A204.1 (cell line): ENCODE results near the gene CYYR1.

Experiments used
- FAIRE-seq: peaks from 2 replicates; lab custom pipeline; 2012; peaks lifted over from hg19 to GRCh38; lab: Jason Lieb, UNC

CYYR1 gene

DNA sequence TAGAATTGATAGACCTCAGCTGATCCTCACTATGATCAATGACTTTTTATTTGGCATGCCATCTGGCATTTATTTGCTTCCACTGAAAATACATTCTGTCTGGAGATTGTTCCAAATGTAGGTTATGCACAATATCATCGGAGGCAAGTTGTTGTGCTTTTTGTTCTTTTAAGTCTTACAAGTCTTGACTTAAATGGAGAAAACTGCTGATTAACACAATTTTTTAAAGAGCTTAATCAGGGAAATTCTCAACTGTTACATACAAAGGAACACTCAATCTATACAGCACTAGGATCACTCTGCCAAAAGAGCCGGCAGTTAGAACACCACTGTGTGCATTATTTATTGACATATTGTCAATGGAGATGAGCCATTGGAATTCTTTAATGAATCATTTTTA lies 19.2 kb downstream of the CYYR1 start:
- FAIRE-seq, result no peak

DNA sequence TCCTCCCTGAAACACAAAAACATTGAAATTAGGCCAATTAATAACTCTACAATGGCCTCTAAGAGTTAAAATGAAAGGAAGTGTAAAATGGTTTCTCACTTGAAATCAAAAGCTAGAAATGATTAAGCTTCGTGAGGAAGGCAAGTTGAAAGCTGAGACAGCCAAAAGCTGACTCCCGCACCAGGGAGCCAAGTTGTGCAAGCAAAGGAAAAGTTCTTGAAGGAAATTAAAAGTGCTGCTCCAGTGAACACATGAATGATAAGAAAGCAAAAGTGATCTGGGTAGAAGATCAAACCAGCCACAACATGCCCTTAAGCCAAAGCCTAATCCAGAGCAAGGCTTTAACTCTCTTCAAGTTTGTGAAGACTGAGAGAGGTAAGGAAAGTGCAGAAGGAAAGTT lies 22.8 kb downstream of the CYYR1 start:
- FAIRE-seq, result no peak

DNA sequence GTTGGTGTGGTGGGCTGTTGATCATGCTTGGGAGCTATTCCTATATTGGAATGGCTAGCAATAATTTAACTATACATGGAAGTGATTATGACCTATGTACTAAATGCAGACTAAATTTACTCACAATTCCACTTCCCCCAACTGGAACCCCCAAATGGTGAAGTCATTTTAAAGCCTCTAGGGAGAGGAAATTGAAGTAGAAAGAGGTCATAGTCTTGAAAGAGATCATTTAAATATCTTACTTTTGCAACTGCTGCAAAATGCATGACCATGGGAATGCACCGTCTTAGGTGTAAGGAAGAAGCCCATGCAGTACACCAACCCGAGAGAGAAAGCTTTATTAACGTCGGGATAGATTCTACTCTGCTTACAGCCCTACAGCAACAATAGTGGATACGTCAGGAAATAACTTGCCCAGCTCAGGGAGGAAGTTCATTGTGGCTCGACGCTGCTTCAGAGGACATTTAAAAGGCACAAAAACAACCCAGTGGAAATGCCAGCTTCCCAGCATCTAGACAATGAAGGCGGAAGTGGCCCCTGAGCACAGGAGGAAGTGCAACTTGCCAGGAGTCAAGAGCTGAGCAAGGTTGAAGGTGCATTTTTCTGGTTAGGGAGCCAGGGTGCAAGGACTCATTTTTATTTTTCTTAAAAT lies 26.5 kb downstream of the CYYR1 start:
- no peak for FAIRE-seq

DNA sequence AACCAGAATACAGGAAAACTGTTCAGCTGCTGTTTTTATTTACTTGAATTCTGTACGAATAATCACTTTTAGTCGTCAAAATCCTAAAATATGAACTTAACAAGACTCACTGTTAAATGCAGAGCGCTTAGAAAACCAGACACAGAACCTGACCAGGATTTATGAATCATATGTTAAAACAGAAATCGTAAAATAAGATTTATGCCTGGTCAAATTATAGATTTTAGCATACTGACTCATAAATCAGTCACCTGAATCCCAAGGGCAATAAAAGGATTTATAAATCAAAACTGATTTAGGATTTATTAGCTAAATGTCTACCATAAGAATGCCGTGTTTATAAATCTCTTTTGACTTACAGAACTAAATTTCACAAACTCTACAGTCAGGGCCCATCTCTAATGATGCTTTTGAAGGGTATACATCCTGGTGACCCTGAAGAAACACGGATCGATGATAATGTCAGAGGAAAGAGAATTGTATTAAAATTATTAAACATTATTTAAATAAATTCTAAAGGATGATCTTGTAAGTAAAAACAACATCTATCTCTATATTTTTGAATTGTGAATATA lies 28.8 kb downstream of the CYYR1 start:
- FAIRE-seq, result no peak

DNA sequence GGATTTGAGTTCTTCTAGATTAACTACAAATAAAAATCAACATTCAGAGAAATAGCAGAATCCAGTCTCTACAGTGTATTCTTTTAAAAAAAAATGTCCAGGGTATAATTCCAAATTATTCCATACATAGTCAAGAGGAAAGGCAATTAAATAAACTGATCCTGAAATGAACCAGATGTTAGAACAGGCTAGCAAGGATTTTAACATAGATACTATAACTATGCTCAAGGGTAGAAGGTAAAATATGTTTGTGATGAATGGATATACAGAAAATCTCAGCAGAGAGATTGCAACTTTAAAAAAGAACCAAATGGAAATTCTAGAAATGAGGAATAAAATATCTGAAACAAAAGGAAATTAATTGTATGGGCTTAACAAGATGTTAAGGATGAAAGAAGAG lies 32.4 kb downstream of the CYYR1 start:
- no peak for FAIRE-seq

DNA sequence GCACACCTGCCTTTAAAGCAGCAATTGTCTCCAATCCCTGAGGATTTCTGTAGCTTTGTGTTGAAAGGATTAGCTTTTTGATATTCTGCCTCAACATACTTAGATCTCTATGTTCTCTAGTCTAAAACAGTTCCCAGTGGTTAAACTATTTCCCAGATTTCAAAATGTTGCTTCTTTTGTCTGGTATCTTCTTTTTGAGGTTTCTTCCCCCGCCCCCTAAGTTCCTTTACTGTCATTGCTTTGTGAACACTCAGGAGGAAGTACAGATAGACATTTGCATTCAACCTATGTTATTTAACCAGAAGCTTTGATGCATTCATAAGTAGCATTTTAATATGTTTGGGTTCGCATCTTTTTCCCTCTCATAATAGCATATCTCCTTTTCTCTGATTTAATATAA lies 33.5 kb downstream of the CYYR1 start:
- FAIRE-seq, result no peak

DNA sequence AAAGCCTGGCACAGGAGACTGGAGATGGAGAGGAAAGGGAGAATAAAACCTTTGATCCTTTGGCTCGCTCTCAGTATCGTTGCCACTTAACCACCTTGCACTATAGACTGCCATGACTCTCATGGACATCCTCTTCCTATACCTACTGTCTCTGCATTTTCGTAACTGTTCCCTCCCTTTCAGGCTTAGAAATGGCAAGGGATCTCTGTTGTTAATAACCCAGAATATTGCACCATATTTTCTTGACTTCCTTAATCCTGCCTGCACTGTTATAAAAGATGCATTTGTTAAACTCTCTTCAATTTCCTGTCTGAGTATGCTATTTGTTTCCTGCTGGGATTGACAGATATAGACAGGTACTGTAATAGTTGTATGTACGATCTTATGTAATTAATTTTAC lies 38.6 kb downstream of the CYYR1 start:
- FAIRE-seq, result no peak

DNA sequence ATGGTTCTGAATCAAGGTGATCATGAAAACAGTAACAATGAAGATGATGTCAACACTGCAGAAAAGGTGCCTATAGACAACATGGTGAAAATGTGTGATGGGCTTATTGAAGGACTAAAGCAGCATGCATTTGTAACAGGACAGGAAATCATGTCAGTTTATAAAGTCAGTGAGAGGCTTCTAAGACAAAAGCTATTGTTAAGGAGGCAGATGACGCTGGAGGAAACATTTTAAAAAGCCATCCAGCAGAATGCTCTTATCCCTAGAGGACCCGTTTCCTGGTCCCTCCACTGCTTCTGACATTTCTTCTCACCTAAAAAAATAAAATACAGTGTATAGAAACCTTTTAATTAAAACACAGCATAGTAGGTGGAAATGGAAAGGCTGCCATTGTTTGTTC lies 40.9 kb downstream of the CYYR1 start:
- no peak for FAIRE-seq

DNA sequence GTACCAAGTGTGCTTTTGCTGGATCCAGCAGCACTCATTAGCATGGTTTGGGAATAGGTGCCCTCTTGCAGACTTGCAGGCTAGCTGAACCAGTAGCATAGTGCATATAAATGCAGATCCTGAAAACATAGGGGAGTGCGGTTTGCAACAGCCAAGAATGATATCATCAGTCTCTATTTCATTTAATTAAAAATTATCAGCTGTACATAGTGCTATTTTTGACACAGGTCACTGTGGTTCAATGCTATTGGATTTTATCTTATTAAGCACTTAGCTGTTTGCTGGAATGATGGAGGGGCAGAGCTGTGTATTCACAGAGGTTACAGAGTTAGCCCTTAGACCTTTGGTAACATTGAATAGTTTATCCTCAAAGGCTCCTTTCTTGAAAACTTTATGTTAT lies 43.6 kb downstream of the CYYR1 start:
- no peak for FAIRE-seq

DNA sequence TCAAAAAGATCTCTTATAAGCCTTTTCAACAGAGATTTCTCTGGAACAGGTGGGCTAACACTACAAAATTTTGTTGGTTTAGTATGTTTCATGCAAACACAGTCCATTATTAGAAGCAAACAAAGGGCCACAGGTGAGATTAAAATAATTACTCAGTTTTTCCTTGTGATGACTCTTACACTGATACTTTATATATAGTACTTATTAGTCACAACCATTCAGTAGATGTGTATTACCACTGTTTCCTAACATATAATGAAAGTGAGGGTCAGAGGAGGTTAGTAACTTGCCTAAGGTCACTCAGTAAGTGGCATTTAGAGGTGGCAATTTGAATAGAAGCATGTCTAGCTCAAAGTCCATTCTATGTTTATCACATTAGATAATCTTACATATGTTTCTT lies 44.2 kb downstream of the CYYR1 start:
- no peak for FAIRE-seq

DNA sequence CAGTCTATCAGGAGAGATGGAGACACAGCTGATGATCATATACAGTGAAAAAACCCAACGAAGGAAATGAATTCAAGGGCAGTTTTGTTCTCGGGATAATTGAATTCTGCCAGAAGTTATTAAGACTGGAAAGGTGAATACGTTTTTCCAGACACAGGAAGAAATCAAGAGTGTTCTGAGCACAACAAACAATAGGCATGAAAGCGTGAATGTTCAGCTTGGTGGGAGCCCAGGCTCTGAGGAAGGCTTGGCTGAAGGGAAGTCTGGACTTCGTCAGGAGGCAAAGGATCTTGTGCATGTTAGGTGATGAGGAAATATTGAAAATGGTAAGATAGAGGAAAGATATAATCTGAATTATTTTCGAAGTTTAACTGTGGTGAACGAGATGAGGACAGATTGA lies 50.4 kb downstream of the CYYR1 start:
- no peak for FAIRE-seq

DNA sequence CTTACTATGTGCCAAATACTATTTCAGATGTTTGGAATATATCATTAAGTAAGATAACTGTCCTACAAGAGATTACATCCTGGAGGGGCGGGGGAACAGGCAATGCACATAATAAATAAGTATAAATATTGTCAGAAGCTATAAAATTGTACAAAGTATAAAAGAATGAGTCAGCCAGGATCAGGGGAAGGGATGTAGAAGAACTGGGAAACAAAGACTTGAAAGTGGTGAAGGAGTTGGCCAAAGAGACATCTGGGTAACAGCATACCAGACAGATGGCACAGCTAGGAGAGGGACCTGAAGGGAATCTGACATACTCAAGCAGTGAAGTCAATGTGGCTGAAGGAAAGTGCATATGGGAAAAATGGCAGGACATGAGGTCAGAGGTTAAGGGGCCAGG lies 53.9 kb downstream of the CYYR1 start:
- no peak for FAIRE-seq

DNA sequence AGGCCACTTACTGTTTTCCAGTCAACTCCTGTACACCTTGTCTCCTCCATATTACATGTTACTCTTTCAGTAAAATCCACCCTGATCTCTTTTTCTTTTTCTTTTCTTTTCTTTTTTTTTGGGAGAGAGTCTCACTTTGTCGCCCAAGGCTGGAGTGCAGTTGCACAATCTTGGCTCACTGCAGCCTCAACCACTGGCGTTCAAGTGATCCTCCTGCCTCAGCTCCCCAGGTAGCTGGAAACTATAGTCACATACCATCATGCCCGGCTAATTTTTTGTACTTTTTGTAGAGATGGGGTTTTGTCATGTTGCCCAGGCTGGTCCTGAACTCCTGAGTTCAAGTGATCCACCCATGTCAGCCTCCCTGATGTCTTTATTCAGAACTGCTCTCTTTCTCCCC lies 57.8 kb downstream of the CYYR1 start:
- no peak for FAIRE-seq

DNA sequence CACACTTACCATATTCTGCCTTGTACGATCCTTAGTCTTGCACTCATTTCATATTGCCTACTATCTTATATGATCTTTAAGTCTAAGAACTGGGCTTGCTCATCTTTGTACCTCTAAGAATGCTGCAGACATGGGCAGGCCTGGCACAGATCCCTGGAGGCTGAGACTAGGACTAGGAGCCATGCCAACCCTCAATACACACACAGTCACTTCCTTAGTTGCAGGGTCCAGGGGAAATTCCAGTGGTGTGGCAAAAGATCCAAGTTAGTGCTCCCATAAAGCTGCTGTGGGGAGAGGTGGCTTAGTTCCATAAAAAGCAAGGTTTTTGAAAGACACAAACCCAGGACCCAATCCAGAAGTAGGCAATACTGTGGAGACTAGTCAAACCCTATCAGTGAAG lies 59.9 kb downstream of the CYYR1 start:
- no peak for FAIRE-seq

DNA sequence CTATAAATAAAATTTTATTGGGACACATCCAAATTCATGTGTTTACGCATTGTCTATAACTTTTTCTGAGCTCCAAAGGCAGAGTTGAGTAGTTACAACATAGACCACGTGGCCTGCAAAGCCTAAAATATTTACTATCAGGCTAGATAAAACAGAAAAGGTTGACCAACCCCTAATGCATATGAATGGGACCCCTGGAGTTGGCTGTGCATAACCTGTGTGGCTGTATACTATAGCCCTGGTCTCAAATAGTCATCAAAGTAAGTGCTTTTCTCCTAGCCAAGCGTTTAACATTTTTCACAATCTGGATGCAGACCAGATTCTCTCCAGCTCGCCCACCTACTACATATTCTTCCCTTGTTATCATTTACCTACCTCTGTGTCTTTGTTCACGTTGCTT lies 60.4 kb downstream of the CYYR1 start:
- FAIRE-seq, result no peak

DNA sequence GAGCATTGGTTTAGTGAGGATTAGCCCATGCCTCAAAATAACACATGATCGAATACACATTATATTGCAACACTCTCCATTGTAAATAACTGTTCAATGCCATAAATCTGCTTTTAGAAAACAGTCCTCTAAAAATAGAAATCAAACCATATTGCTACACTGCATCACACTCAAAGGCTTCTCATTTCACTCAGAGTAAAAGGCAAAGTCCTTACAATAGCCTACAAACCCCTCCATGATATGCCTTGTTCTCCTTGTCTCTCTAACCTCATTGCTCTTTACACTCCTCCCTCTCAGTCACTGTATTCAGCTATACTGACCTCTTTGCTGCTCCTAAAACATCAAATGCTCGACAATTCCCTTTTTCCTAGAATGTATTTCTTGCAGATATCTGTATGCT lies 64.2 kb downstream of the CYYR1 start:
- no peak for FAIRE-seq

DNA sequence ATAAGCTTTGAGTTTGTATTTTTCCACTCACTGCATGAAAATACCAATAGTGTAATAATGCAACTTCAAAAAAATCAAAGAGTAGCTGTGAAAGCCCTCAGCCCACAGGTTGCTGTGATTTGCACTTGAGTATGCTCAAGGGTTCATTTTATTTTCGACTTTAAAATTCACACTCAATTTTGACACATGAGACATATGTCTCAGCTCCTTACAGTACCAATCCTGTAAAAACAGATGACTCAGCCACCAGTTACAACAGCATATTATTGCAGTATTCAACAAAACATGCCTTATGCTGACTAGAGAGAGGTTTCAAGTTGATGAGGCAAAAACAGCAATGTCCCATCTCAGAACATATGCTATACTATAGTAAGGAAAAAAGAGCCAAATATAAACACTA lies 66.1 kb downstream of the CYYR1 start:
- no peak for FAIRE-seq

DNA sequence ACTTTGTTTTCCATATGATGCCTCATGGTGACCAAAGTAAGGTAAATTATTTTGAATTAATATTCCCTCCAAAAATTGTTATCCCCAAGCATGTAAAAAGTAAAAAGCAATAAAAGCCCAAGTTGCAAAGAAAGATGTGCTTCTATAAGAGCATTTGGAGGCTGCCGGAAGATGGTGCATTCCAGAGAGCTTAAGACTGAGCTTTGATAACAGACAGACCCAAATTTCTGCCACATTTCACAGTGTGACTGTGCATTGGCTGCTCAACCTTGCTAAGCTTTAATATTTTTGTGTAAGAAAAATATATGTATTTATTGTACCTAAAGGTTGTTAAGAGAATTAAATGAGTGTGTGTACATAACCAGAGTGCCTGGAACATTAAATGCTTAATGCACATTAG lies 67.9 kb downstream of the CYYR1 start:
- no peak for FAIRE-seq

DNA sequence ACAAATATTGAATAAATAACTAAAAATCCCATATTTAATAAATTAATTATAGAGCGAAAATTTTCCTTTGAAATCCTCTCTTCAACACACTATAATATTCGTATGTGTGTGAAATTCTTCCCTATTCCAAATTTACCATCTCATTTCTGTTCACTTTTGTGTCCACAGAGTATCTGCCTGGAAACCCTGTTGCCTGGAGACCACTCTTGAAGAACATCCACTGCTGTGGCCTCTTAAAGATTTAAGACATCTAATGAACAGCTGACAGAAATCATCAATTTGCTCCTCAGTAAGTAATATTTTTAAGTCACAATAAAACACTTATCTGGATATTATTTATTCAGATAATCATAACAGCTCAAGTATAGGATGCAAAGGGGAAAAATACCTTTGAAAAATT lies 69.7 kb downstream of the CYYR1 start:
- FAIRE-seq, result no peak

DNA sequence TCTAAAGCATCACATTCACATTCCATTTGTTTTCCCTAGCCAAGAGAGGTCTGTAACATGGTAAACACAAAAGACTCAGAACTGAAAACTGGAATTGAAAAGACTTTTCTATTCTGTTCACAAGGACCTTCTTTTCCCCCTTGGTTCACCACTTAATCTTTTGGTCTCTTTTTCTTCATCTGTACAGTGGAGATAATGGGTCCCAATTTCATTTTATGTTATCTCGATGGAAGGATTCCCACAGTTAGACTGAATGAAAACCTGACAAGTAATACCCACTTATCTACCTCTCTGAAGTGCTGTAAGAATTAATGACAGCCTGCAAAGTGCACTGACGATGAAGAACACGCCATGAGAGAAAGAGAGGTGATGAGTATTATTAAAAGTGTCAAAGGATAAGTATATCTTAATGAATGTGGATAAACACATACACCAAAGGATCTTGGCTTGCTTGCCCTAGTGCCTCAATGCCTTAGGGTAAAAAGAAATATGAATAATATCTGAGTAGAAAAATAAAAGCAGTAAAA lies 71.5 kb downstream of the CYYR1 start:
- no peak for FAIRE-seq

DNA sequence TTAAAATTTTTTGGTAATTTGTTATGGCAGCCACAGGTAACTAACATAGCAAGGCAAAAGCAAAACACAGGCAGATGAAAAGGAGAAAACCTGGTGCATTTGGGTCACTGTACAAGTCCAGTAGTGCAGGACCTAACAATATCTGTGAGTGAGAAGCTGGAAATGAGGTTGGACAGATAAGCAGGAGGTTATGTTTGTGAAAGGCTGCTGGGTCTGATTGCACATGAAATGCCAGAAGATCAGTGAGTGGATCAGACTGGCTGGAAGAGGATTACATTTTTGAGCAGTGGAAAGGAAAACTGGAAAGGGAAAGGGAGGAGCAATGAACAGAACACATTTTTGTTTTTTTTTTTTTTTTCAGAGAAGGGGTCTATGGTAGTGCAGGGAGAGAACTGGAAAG lies 73.6 kb downstream of the CYYR1 start:
- FAIRE-seq, result no peak

DNA sequence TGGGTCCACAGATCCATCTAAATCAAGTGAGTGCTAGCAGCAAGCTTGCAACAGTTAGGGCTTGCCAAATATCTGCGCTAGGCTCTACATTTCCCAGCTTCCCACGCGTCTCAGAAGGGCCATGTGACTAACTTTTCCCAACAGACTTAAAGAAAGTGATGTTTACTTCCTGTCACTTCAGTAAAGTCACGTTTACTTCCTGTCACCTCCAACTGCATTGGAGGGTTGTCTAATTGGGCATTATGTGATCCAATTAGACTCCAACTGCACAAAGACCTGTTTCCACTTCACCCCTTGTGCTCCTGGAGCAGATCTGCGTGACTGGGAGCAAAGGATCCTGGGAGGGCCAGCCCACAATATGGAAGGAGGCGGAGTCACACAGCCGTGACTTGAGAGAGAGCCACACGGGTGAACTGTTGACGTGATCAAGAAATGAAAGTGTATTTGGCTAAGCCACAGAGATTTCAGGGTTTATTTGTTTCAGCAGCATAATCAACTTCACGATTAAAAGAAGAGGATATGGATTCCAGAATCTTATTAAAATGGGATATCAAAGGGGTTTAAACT lies 77.7 kb downstream of the CYYR1 start:
- no peak for FAIRE-seq

DNA sequence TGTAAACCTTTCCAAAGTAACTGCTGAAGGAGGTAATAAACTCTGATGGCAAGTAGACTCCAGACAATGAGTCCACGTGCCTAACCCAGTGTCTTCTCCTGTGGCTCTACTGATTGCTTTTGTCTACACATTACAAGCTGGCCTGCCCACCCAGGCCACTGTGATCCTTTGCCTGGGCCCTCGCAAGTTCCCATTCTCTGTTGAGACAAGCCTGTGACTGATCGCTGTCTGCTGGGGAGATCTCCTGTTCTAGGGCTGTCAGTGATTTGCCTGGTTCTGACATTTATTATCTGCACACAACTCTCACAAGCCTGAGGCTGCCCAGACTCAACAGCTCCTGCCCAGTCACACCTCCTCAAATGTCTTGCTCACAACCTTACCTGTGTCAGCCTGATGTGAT lies 81.4 kb downstream of the CYYR1 start:
- FAIRE-seq, result no peak

DNA sequence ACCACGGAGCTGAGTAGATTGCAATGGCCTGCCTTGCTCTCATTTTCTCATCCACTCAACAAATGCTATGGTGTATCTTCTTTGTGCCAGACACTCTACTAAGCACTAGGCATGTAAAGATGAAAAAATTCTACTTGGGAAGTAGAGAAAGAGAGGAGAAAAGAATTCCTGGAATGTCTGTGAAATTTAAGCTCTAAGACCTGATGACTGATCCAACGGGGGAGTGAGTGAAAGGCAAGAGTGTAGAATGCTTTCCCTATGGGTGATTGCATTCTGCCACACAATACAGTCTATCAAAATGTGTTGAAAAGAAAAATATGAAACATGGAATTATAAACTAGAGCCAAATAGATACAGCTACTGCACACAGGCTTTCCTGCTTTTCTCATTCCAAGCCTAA lies 82.3 kb downstream of the CYYR1 start:
- FAIRE-seq, result no peak
